Glomerular visceral epithelial cell (primary cell): ENCODE data around the gene ELK3.

ENCODE experiments used
- DNase-seq: peaks from one replicate; pipeline ENCODE4 v3.0.0-alpha.2; 2016; ENCODE audit errors: extremely low spot score

The ELK3 gene

GRCh38 chr12:96256672-96257361 lies 62.6 kb downstream of the ELK3 start:
- no peak for DNase-seq

GRCh38 chr12:96257550-96258103 lies 63.5 kb downstream of the ELK3 start:
- no peak for DNase-seq

DNA sequence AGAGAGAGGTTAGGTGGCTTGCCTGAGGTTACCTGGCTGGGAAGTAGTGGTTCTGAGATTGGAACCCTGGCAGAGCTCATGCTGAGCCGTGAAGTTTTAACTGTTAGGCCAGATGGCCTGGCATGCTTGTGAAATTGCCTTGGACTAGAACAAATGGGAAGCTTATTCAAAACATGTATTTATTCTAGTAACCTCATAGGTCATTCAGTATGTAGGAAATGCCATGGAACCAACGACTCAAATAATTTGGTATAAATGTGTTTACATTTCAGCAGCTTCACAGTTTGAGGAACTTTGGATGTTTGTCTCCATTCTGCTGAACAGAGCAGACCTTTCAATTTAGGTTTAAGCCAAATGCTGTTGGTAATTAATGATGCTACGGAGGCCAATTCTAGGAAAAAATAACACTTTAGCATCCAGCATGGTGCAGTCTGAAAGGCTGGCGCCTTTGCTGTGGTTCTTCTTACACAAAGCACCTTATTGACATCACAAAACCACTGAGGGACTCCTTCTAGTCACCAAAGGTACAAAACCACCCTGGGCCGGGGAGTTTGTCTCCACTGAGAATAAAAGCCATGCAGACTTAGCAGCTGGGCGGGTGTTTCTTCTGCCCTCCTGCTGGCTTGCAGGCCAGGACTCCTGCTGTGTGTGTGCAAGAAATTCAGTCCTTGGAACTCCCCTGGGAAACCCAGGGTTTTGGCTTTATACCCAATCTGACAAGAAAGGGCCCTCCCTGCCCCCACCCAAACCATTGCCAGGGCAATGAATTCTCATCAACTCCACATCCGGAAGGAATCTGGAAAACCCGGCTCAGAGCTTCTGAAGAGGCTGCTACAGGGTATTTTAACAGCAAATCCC lies 64.2 kb downstream of the ELK3 start:
- DNase-seq: no peak

DNA sequence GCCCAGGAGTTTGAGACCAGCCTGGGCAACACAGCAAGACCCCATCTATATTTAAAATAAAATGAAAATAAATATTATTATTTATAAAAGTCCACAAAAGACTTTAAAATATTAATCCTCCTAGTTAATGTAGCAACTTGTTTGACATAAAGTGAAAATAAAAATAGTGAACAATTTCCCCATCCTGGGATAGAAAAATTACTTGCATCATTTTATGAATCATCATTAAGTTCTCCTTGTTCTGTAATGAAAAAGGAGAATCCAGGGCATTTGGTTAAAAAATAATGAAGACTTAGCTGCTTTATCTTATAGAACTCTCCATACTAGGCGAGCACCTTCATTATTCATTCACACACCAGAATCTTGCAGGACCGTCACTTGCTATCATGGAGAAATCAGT lies 66.1 kb downstream of the ELK3 start:
- DNase-seq: no peak

GRCh38 chr12:96260644-96261043 lies 66.5 kb downstream of the ELK3 start:
- DNase-seq: no peak

DNA sequence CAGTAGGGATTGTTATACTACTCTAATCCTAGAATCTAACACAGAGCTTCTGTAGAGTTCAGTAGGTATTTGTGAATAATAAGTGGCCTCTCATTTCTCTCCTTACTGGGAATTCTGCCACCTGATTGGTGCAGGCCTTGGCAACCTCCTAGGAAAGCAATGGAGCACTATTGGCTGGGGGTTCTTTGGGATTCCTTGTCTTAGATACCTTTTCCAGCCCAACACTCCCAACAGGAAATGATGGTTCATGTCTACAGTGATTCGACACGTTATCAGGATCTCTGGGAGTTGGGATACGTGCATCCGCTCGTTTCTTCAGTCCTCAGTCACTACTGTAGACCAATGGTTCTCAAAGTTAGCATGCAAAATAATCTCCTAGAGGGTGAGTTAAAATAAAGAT lies 67.4 kb downstream of the ELK3 start:
- DNase-seq: no peak

- no peak for DNase-seq
These were observed 69.3 kb downstream of the ELK3 start for GRCh38 chr12:96263449-96263902.

DNA sequence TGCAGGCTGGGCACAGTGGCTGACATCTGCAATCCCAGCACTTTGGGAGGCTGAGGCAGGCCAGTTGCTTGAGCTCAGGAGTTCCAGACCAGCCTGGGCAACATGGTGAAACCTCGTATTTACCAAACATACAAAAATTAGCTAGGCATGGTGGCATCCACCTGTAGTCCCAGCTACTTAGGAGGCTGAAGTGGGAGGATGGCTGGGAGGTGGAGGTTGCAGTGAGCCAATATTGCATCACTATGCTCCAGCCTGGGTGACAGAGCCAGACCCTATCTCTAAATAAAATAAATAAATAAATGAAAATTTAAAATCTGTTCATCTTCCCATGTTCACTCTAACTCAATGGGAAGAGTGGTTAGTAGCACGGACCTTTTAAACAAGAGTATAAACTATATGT lies 71.2 kb downstream of the ELK3 start:
- DNase-seq: no peak

GRCh38 chr12:96265836-96266235 lies 71.7 kb downstream of the ELK3 start:
- DNase-seq: no peak

- DNase-seq: no peak
These were observed 72.1 kb downstream of the ELK3 start for GRCh38 chr12:96266238-96266637.

DNA sequence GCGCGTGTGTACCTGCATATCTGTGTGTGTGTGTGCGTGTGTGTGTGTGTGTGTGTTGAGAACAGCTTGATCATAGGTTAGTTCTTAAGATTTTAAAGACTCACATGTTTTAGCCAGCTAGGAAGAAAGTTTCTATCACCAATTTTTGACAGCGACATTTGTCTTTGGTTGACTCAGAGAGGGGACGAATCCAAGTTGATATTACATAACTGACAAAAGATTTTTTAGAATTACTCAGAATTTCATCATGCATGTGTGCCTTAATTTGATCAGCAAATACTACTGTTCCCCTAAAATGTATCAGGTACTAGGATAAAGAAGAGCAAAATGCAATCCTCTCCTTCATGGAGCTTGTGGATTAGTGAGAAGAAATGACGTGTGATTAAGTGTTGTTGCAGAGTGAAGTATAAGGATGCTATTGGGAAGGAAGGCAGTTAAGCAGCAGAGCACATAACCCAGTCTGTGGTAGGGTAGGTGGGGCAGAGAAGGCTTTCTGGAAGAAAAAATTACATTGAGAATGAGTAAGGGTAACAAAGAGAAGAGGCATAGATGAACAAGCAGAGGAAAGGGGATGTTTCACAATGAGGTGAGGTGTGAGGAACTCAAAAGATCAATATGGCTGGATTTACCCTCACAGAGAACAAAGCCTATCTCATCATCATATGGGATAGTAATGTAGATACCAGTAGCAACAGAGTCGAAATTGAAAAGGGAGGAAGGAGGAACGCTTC lies 77.5 kb downstream of the ELK3 start:
- DNase-seq: no peak

DNA sequence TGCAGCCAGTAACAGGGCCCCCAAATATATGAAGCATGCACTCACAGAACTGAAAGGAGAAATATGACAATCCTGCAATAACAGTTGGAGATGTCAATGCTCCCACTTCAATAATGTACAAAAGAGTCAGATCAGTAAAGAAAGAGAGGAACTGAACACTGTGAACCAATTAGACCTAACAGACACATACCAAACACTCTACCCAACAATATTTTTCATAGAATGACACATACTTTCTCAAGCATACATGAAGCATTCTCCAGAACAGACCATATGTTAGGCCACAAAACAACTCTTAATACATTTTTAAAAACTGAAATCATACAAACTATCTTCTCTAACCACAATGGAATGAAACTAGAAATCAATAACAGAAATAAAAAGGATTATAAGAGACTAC lies 80.2 kb downstream of the ELK3 start:
- DNase-seq: no peak

DNA sequence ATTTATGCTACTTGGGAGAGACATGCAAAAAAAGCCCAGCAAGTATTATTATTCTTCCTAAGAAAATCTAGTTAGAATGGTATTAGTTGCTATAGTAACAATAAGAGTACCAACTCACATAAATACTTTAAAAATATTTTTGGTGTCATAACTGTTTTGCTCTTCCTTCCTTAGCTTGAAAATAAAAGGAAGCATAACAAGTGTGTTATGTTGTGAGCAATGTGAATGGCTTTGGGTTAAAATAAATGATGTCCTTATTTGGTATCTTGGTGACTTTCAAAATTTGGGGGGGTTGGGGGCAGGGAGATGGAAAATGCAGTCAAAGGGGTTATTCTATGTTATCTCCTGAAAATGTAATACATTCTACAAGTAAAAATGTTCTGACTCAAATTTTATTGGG lies 91.0 kb downstream of the ELK3 start:
- no peak for DNase-seq

DNA sequence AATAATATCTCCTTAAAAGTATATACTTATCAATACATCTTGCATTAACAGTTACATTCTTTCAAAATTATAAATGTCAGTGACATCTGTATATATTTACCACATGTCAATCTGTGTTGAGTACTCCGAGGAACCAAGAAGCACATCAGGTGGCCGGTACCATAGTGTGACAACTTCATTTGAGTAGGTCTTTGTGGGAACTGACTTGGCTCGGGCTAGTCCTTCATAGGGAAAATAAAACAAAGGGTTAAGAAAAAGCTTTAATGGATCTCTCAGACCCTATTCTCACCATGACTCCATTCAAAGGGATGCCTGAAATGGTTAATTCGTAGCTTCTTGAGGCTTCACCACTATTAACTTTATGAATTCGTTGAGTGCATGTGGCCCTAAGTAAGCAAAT lies 94.9 kb downstream of the ELK3 start:
- DNase-seq: no peak

GRCh38 chr12:96293093-96293492 lies 98.9 kb downstream of the ELK3 start:
- no peak for DNase-seq

GRCh38 chr12:96294831-96295230 lies 100.7 kb downstream of the ELK3 start:
- DNase-seq: peak; percentile 15

DNA sequence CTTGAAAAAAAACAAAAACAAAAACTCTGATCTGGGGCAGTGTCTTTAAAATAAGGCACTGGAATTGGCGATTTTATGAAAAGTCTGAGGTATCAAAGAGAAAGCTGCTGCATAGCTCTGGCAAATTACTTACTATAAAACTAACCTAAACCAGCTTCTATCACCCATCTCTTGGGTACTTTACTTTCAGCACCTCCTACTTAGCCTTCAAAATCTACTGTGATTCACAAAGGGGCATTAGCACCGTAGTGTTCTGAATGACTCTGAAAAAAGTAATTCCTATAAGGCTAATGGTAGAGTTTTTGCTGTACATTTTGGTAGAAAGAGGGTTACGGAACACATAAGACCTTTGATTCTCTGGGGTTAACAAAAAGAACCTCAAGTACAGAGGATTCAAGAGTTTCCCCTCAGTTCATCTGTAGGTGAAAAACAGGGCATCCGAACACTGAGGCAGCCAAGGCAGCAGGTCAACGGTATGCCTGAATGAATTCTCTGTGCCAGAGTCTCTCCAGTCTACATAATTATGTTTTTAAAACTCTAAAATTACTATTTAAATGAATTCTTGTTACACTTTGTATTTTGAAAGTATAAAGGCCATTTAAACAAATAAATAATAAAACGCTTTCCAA lies 101.5 kb downstream of the ELK3 start:
- DNase-seq: no peak

GRCh38 chr12:96297504-96297903 lies 103.3 kb downstream of the ELK3 start:
- DNase-seq: no peak

DNA sequence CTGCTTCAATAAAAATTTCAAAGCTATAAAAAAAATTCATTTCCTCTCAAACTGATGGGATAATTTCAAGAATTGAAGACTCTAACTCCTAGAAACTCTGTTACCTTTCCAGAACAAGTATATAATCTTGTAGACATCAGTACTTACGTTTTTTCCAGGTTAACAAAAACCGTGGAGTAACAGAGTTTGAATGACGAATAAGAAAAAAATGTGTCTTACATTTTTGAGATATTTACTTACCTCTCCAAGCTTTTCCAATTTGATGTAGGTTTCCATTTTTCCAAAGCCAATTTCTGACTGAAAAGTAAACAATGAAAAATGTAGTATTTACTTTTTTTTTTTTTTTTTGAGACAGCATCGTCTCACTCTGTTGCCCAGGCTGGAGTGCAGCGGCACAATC lies 105.9 kb downstream of the ELK3 start:
- DNase-seq: no peak

DNA sequence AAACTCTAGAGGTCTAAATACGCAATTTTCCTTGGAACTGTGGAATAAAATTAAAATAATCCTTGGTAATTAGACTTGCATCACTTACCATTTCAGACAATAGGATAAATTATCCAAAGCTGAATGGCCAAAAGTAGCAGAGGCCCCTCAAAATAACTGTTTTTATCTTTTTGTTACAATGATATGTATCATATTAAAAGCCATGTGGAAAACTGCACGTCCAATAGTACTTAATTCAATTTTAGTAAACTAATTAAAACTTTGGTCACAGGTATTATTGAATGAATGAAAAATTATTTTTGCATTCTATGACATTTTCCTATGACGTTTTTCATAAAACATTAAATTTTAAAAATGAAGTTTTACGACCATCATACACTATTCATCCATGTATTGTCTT lies 107.6 kb downstream of the ELK3 start:
- no peak for DNase-seq

GRCh38 chr12:96302687-96303310 lies 108.6 kb downstream of the ELK3 start:
- DNase-seq: no peak
